Effector memory CD4-positive, alpha-beta T cell (primary cell): ENCODE results near the gene GLUL.

Experiments used
- DNase-seq, 3 donors: peaks; one replicate each; pipeline ENCODE4 v3.0.0-alpha.2; 2020
- H3K27ac ChIP-seq: 2 replicates; pipeline ENCODE4 v1.7.0; 2013; ENCODE audit warnings: mild to moderate bottlenecking, low read length, moderate library complexity; ENCODE audit not compliant: insufficient read depth, poor library complexity, severe bottlenecking
- H3K27me3 ChIP-seq: replicated peaks from 2 replicates; pipeline ENCODE4 v1.7.0; 2013; ENCODE audit warnings: mild to moderate bottlenecking, low read length; ENCODE audit not compliant: insufficient read depth, control insufficient read depth, poor library complexity, severe bottlenecking
- H3K36me3 ChIP-seq: 2 replicates; pipeline ENCODE4 v1.7.0; 2013; ENCODE audit warnings: mild to moderate bottlenecking, low read length, moderate library complexity; ENCODE audit not compliant: control insufficient read depth, insufficient read depth
- H3K4me1 ChIP-seq: 2 replicates; pipeline ENCODE4 v1.7.0; 2013; ENCODE audit warnings: low read length, mild to moderate bottlenecking; ENCODE audit not compliant: control insufficient read depth, insufficient read depth, poor library complexity, severe bottlenecking
- H3K4me3 ChIP-seq: 2 replicates; pipeline ENCODE4 v1.7.0; 2013; ENCODE audit warnings: low read length, low read depth, mild to moderate bottlenecking; ENCODE audit not compliant: insufficient read depth, poor library complexity, severe bottlenecking
- H3K9me3 ChIP-seq: 2 replicates; pipeline ENCODE4 v1.7.0; 2013; ENCODE audit warnings: mild to moderate bottlenecking, low read length, moderate library complexity; ENCODE audit not compliant: control insufficient read depth

GLUL gene

GRCh38 chr1:182368903-182369302 is 22.7 kb downstream of the GLUL start:
- no peaks in the 10 kb centered on the region for H3K36me3 ChIP-seq
- H3K27me3 ChIP-seq = no peaks in the 10 kb centered on the region
- no peak overlapping the region for H3K27ac ChIP-seq
- no peak for DNase-seq
- H3K9me3 ChIP-seq = no peaks in the 10 kb centered on the region
- no peaks in the 10 kb centered on the region for H3K4me1 ChIP-seq
- no peak overlapping the region for H3K4me3 ChIP-seq

GRCh38 chr1:182368358-182368757 is 23.2 kb downstream of the GLUL start:
- Histone ChIP-seq H3K4me1 (no peaks in the 10 kb centered on the region), H3K36me3 (no peaks in the 10 kb centered on the region), H3K27ac (no peak overlapping the region), H3K4me3 (no peak overlapping the region), H3K27me3 (no peaks in the 10 kb centered on the region), H3K9me3 (no peaks in the 10 kb centered on the region)
- DNase-seq = no peak

- Histone ChIP-seq H3K27me3 (no peaks in the 10 kb centered on the region), H3K4me1 (no peaks in the 10 kb centered on the region), H3K36me3 (no peaks in the 10 kb centered on the region), H3K9me3 (no peaks in the 10 kb centered on the region), H3K4me3 (no peak overlapping the region), H3K27ac (no peak overlapping the region)
- DNase-seq = no peak
Measured at GRCh38 chr1:182367926-182368325, 23.7 kb downstream of the GLUL start.

GRCh38 chr1:182366596-182366995 is 25.0 kb downstream of the GLUL start:
- Histone ChIP-seq H3K27ac (no peak overlapping the region), H3K27me3 (no peaks in the 10 kb centered on the region), H3K4me1 (no peaks in the 10 kb centered on the region), H3K9me3 (no peaks in the 10 kb centered on the region), H3K36me3 (no peaks in the 10 kb centered on the region), H3K4me3 (no peak overlapping the region)
- DNase-seq = no peak

GRCh38 chr1:182359645-182360044 is 31.9 kb downstream of the GLUL start:
- Histone ChIP-seq H3K27me3 (no peaks in the 10 kb centered on the region), H3K9me3 (no peaks in the 10 kb centered on the region), H3K4me3 (no peak overlapping the region), H3K4me1 (no peaks in the 10 kb centered on the region), H3K36me3 (no peaks in the 10 kb centered on the region), H3K27ac (no peak overlapping the region)
- DNase-seq = no peak

- no peak for DNase-seq
- Histone ChIP-seq H3K9me3 (no peaks in the 10 kb centered on the region), H3K27ac (no peak overlapping the region), H3K36me3 (no peaks in the 10 kb centered on the region), H3K4me3 (no peak overlapping the region), H3K4me1 (no peaks in the 10 kb centered on the region), H3K27me3 (no peaks in the 10 kb centered on the region)
Measured at GRCh38 chr1:182357913-182358312, 33.7 kb downstream of the GLUL start.

- Histone ChIP-seq H3K4me1 (no peaks in the 10 kb centered on the region), H3K36me3 (no peaks in the 10 kb centered on the region), H3K27ac (no peak overlapping the region), H3K27me3 (no peaks in the 10 kb centered on the region), H3K9me3 (no peaks in the 10 kb centered on the region), H3K4me3 (no peak overlapping the region)
- DNase-seq = no peak
Measured at GRCh38 chr1:182357171-182357570, 34.4 kb downstream of the GLUL start.

- Histone ChIP-seq H3K9me3 (no peaks in the 10 kb centered on the region), H3K4me1 (no peaks in the 10 kb centered on the region), H3K27ac (no peak overlapping the region), H3K4me3 (no peak overlapping the region), H3K36me3 (no peaks in the 10 kb centered on the region), H3K27me3 (no peaks in the 10 kb centered on the region)
- DNase-seq = no peak
Measured at GRCh38 chr1:182355723-182356098, 35.9 kb downstream of the GLUL start.

GRCh38 chr1:182351790-182352364 is 39.7 kb downstream of the GLUL start:
- H3K9me3 ChIP-seq = no peaks in the 10 kb centered on the region
- no peaks in the 10 kb centered on the region for H3K4me1 ChIP-seq
- H3K27me3 ChIP-seq = peaks cover 3% of the 10 kb centered on the region
- DNase-seq = no peak
- H3K36me3 ChIP-seq = no peaks in the 10 kb centered on the region
- H3K4me3 ChIP-seq = no peak overlapping the region
- no peak overlapping the region for H3K27ac ChIP-seq

- peaks cover 3% of the 10 kb centered on the region for H3K27me3 ChIP-seq
- H3K4me1 ChIP-seq = no peaks in the 10 kb centered on the region
- no peaks in the 10 kb centered on the region for H3K9me3 ChIP-seq
- no peak overlapping the region for H3K4me3 ChIP-seq
- H3K36me3 ChIP-seq = no peaks in the 10 kb centered on the region
- H3K27ac ChIP-seq = no peak overlapping the region
- no peak for DNase-seq
Measured at GRCh38 chr1:182350839-182351238, 40.8 kb downstream of the GLUL start.
